LNCAP (cell line): ENCODE results near the gene SCYGR2.
"Not testable (repeated sequence)": the region's sequence is repeated elsewhere in the genome, so short reads cannot be mapped to it uniquely, and the experiment has no call there.

Source experiments
- TF ChIP-seq, protein P1 (sequence below): fragments of 450-650 bp; IDR thresholded peaks from 2 replicates; pipeline ENCODE4 v1.5.1; 2017; ENCODE audit warnings: mild to moderate bottlenecking

The SCYGR2 gene, protein sequence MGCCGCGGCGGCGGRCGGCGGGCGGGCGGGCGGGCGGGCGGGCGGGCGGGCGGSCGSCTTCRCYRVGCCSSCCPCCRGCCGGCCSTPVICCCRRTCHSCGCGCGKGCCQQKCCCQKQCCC

GRCh38 chr2:227598835-227599503 is at the start of gene SCYGR2:
SCYGR2 (plus strand) TSS chr2:227598893; CDS start chr2:227598893, 0 bp downstream.
- TF ChIP-seq, protein P1, sequence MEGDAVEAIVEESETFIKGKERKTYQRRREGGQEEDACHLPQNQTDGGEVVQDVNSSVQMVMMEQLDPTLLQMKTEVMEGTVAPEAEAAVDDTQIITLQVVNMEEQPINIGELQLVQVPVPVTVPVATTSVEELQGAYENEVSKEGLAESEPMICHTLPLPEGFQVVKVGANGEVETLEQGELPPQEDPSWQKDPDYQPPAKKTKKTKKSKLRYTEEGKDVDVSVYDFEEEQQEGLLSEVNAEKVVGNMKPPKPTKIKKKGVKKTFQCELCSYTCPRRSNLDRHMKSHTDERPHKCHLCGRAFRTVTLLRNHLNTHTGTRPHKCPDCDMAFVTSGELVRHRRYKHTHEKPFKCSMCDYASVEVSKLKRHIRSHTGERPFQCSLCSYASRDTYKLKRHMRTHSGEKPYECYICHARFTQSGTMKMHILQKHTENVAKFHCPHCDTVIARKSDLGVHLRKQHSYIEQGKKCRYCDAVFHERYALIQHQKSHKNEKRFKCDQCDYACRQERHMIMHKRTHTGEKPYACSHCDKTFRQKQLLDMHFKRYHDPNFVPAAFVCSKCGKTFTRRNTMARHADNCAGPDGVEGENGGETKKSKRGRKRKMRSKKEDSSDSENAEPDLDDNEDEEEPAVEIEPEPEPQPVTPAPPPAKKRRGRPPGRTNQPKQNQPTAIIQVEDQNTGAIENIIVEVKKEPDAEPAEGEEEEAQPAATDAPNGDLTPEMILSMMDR = not testable (repeated sequence)

DNA sequence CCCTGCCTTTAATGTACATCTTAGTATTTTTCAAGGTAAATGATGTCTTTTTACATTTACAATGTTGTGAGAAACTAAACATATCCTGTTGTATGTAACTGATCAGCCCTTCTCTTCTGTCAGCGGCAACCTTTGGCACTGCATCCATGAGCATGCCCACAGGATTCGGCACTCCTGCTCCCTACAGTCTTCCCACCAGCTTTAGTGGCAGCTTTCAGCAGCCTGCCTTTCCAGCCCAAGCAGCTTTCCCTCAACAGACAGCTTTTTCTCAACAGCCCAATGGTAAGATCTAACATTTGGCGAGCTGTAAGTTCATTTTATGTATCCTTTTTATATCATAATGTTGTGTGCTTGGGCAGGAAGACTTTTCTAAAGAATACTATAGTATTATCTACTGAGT is 46.9 kb upstream of the SCYGR2 start:
- TF ChIP-seq, protein P1 = no peak

DNA sequence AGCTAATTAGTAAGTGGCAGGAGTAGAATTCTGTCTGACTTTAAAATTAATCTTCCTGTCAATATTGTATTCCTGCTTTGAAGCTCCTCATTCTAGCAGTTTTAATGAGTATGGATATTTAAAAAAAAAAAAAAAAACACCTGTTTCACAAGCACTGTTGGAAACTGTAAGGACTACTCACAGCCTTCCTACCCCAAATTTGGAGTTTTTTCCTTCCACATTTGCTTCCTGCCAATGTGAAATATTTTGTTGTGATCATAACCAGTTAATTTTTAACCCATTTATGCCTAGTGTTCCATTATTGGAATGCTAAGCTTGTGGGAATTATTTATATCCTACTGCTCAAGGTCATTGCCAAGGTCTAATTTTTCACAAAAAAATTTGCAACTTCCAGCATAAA is 36.1 kb upstream of the SCYGR2 start:
- TF ChIP-seq, protein P1 = no peak

- TF ChIP-seq, protein P1 = no peak
Measured at GRCh38 chr2:227565080-227565479, 33.6 kb upstream of the SCYGR2 start.

- TF ChIP-seq, protein P1 = no peak
Measured at GRCh38 chr2:227566012-227566411, 32.7 kb upstream of the SCYGR2 start.

DNA sequence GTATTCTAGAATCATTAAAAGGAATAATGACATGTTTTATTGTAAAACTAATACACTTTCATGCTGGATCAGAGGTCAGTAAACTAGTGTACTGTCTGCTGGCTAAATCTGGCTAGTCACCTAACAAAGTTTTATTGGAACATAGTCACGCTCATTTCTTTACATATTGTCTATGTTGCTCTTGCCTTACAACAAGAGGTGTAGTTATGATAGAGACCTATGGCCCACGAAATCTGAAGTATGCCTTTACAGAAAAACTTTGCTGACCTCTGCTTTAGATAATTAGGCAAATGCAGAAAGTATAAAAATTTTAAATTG is 29.9 kb upstream of the SCYGR2 start:
- TF ChIP-seq, protein P1 = no peak

GRCh38 chr2:227570615-227571014 is 28.1 kb upstream of the SCYGR2 start:
- TF ChIP-seq, protein P1 = no peak

GRCh38 chr2:227576110-227576509 is 22.6 kb upstream of the SCYGR2 start:
- TF ChIP-seq, protein P1 = no peak
